Fibroblast of skin of left quadriceps (primary cell): ENCODE results near the gene RNF138.
A peak's percentile ranks its signal among the peaks of the same experiment; 100 is the strongest.
"Not testable (repeated sequence)": the region's sequence is repeated elsewhere in the genome, so short reads cannot be mapped to it uniquely, and the experiment has no call there.

Experiments
- DNase-seq, 2 experiments: peaks; one replicate each; pipeline ENCODE4 v3.0.0-alpha.2; 2013; ENCODE audit warnings: low read depth in 2 of 2

Gene RNF138

GRCh38 chr18:32091724-32092421 is at the start of gene RNF138:
Gene RNF138 (plus strand): TSS chr18:32091874. CDS start chr18:32092777, 903 bp downstream.
- DNase-seq: peak; percentile 49 to 61

DNA sequence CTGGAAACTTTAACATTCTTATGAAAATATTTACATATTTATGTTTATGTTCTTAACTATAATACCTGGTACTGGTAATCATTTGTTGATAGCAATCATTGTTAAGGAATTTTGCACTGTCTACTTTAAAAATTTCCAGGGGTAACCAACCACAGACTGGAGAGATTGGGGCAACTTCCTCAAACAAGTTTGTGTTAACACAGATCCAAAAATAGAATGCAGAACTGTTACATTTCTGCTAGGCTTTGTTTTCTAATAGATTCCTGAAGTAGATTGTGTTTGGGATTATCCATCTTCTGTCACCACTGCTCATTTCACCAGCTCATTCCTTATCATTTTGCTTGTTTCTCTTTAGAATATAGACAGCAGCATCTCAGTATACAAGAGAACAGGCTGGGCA is 49.3 kb upstream of the RNF138 start:
- no peak for DNase-seq

DNA sequence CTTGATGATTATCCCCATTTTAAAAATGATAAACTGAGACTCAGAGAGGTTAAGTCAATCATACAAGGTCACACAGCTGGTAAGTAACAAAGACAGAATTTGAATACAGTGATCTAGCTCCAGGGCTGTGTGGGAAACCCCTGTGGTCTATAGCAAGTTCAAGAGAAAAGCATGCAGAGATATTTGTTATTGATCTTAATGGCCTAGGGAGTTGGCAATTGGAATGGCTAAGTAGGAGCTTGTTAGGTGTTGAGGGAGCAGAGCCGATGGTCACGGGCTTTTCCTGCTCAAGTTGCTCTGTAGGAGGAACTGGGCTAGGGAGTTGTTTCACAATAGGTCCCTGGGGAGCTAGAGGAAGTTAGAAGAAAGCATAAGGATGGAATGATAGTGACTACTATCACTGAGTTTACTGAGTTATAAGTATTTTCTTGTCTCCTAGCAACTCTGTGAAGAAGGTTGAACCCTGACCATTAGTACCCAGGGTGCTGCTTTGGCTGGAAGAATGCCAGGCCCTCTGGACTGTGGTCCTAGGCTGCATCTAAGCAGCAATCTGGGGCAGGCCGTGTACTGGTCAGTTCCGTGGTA is 43.1 kb upstream of the RNF138 start:
- DNase-seq: peak; percentile 20 to 26

DNA sequence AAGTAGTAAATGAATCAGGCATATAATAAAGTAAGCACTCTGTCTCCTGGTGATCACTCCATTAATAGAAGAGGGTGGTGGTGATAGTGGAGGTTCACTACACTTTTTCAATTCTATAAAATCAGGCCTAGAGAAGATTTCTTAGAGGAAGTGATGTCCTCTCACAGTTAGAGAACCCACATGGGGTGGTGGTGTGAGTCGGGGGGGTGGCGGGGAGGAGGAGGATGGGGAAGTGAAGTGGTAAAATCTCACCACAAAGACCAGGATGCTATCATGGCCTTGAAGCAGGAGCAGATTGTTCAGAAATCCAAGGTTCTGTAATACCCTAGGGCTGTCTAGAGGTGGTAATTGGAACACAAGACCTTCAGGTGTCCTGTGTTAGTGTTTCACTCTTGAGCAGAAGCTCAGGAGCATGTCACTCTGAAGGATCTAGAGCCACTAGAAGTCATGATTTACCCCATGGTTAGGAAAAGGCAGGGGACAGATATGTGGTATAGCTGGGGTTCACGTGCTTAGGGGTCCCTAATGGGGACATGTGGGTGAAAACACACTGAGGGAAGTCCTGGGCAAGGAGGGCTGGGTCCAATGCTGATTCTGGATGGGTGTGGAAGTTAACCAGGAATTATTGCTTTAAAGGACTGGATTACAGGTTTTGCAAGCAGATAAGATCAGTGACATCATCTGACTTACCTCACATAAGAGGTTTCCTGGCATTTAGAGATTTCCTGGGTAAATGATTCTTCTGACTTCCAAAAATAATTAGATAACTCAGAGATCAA is 42.1 kb upstream of the RNF138 start:
- DNase-seq: no peak

- DNase-seq: no peak
Observed at GRCh38 chr18:32056613-32057358, 34.9 kb upstream of the RNF138 start.

DNA sequence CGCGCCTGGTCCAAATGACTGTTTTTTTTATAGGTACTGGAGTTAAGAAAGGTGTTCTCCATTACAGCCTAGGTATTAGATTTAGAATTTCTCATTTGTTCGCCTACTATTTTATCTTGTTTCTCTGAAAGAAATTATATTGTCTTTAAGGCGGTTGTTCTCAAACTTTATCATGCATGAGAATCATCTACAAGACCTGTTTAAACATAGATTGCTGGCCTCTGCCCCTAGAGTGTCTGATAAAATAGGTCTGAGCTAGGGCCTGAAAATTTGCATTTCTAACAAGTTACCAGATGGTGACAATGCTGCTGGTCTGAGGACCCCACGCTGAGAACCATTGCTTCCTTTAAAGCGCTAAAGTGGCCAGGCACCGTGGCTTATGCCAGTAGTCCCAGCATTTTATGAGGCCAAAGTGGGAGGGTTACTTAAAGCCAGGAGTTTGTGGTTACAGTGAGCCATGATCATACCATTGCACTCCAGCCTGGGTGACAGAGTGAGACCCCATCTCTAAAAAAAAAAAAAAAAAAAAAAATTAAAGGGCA is 34.0 kb upstream of the RNF138 start:
- DNase-seq: no peak

DNA sequence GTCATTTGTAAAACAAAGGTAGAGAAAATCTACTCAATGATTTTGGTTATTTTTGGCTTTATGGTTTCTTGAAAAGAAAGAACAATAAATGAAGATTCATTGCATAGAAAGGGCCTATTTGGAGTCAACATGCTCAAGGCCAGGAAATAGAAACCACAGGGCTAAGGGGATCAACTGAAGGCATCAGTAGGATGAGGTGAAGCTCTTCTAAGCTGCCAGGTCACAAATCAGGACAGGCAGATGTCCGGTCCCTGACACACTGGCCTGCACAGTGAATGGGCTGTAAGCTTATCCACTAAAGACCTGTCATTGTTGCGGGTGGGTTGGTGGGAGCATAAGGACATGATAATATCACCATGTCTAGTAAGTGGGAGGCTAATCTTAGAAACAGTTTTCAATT is 31.6 kb upstream of the RNF138 start:
- DNase-seq: no peak

- no peak for DNase-seq
Observed at GRCh38 chr18:32067375-32068167, 24.1 kb upstream of the RNF138 start.

DNA sequence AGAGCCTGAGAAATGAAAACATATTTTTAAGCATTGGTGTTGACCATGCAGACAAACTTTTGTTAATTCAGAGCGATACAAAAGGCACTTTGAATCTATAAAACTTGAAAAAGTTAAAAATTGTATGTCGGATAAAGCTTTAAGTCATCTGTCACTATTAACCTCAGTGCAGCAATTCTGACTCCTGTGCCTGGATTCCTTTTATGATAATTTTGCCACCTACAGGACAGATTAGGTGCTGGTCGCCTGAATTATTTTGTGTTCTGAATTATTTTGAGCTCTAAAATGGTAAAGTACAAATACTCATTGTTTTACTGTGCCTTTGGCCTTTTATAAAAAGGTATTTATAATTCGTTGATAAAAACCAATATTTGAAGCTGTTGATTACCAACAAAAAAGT is 19.4 kb upstream of the RNF138 start:
- no peak for DNase-seq

DNA sequence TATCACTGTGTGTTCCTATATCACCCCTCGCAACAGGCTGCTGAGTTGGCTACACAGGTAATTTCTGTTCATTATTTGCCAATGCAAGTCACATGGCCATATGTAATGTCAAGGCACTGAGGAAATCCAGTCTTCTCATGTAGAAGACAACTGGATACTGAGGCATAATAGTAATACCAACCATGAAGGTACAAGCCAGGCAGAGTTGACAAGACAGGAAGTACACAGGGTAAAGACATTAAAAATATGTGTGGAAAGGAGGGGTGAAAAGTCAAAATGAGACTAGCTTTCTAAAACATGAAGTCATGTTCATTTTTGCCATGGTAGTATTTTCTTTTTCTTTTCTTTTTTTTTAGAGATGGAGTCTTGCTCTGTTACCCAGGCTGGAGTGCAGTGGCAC is 17.5 kb upstream of the RNF138 start:
- no peak for DNase-seq

DNA sequence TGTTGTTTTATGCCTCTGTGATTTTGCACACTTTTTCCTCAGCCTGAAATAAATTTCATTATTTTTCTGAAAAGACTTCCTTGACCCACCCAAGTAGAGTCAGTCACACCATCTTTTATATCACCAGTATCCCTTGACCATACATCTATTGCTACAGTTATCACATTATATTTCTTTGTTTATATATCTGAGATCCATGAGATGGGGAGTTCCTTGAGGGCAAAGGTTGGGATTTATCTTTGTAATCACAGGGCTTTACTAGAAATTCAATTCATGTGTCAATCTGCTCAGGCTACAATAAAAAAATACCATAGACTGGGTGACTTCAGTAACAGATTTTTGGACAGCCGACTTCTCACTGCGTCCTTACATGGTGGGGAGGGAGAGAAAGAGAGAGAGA is 12.8 kb upstream of the RNF138 start:
- DNase-seq: no peak

GRCh38 chr18:32081881-32082280 is 9.8 kb upstream of the RNF138 start:
- no peak for DNase-seq

GRCh38 chr18:32083781-32084180 is 7.9 kb upstream of the RNF138 start:
- DNase-seq: no peak

GRCh38 chr18:32086881-32087280 is 4.8 kb upstream of the RNF138 start:
- no peak for DNase-seq

GRCh38 chr18:32090831-32091230 is 843 bp upstream of the RNF138 start:
- not testable (repeated sequence) for DNase-seq

GRCh38 chr18:32091325-32091723 is 350 bp upstream of the RNF138 start:
- DNase-seq: no peak

GRCh38 chr18:32092422-32093101 is 888 bp downstream of the RNF138 start:
- peak; percentile 94 for DNase-seq

GRCh38 chr18:32093102-32093511 is 1.4 kb downstream of the RNF138 start:
- peak in 1 of 2 experiments; percentile 11 for DNase-seq

- no peak for DNase-seq
Observed at GRCh38 chr18:32093523-32093922, 1.8 kb downstream of the RNF138 start.

DNA sequence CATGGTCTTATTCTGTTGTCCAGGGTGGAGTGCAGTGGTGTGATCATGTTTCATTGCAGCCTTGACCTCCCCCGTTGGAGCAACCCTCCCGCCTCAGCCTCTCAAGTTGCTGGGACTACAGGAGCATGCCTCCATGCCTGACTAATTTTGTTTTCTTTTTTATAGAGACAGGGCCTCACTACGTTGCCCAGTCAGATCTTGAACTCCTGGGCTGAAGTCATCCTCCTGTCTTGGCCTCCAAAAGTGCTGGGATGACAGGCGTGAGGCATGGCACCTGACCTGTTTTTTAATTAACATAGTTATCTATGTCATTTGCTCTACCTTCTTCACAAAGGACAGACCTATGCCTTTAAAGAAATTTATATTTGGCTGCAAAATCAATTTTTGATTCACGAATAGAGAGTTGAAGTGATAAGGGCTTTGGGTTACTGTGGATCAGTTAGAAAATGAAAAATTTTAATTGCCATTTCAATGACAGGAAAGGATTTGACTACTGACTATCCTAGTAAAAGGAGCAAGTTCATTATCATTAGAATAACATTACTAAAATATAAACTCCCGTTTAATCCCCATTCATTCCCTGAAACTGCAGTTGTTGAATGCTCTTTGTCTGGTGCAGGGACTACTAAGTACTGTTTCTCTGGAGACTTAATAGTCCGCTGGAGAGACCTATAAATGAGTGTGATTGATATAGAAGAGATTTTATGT is 3.7 kb downstream of the RNF138 start:
- DNase-seq: no peak
